Gastroesophageal sphincter (tissue), 4 donors: ENCODE measurements around the gene DHX35. TPM values are rescaled to one million over a fixed set of nuclear protein-coding genes. Genes with fewer than 3 reads are reported as not detected.
"Not testable (repeated sequence)": the region's sequence is repeated elsewhere in the genome, so short reads cannot be mapped to it uniquely, and the experiment has no call there.

Source experiments
- ATAC-seq: fragments of 150-250 bp; one replicate; pipeline ENCODE4 v1.9.1; 2016; ENCODE audit warnings: mild to moderate bottlenecking, moderate library complexity
- H3K27ac ChIP-seq, 4 donors: fragments of 200-600 bp; sonication (generic) in 3 of 4; 1 replicate in 3 of 4; 2 replicates in 1 of 4; pipeline ENCODE4 v1.5.1; 2016 to 2019
- H3K27me3 ChIP-seq: fragments of 200-600 bp; sonication (generic); one replicate; pipeline ENCODE4 v1.5.1; 2019
- H3K36me3 ChIP-seq, 2 donors: fragments of 200-600 bp; sonication (generic); one replicate each; pipeline ENCODE4 v1.5.1; 2019; ENCODE audit warnings: control low read depth in 1 of 2
- H3K4me1 ChIP-seq, 3 donors: fragments of 200-600 bp; sonication (generic); 1 replicate in 2 of 3; 2 replicates in 1 of 3; pipeline ENCODE4 v1.5.1; 2016 to 2019; ENCODE audit warnings: control low read depth in 2 of 3
- H3K4me3 ChIP-seq, 2 donors: fragments of 200-600 bp; sonication (generic); one replicate each; pipeline ENCODE4 v1.5.1; 2019; ENCODE audit warnings: mild to moderate bottlenecking in 1 of 2, moderate library complexity in 1 of 2
- H3K9me3 ChIP-seq, 3 donors: fragments of 200-600 bp; sonication (generic); one replicate each; pipeline ENCODE4 v1.5.1; 2017 to 2019; ENCODE audit warnings: control low read depth in 2 of 3
- EP300 ChIP-seq: sonication (generic); formaldehyde crosslinking; IDR thresholded peaks from one replicate; pipeline ENCODE4 v1.6.1; 2017; ENCODE audit warnings: antibody characterized with exemption, mild to moderate bottlenecking
- POLR2A ChIP-seq, 2 donors: fragments of 450-650 bp; IDR thresholded peaks; one replicate each; pipeline ENCODE4 v1.6.1; 2017; ENCODE audit warnings: antibody characterized with exemption in 2 of 2, mild to moderate bottlenecking in 2 of 2, moderate library complexity in 1 of 2
- POLR2AphosphoS5 ChIP-seq: sonication (generic); formaldehyde crosslinking; IDR thresholded peaks from one replicate; pipeline ENCODE4 v1.6.1; 2017; ENCODE audit warnings: antibody characterized with exemption
- WGBS, 2 donors: methylation state at CpG; one replicate each; pipeline ENCODE4 v1.1.5; 2018; ENCODE audit warnings: low coverage in 1 of 2; 5-methylcytosine and 5-hydroxymethylcytosine counted together
- total RNA-seq, 4 donors: library from RNA; depleted of rRNA; stranded (reverse); fragments of >200 nt; gene quantifications; one replicate each; pipeline ENCODE4 v1.1.0, GENCODE V29; 2016
- TF ChIP-seq, protein P1 (sequence below), 4 experiments: fragments of 200-600 bp in 2 of 4; fragments of 450-650 bp in 2 of 4; sonication (generic) in 1 of 4; IDR thresholded peaks; one replicate each; pipeline ENCODE4 v1.5.1; 2017 to 2019; ENCODE audit warnings: antibody characterized with exemption in 4 of 4, mild to moderate bottlenecking in 2 of 4, moderate library complexity in 2 of 4

DHX35 gene
- total RNA-seq, 4 donors from 2014 or later, result 23.0 to 34.1 (median 25.6) TPM

DNA sequence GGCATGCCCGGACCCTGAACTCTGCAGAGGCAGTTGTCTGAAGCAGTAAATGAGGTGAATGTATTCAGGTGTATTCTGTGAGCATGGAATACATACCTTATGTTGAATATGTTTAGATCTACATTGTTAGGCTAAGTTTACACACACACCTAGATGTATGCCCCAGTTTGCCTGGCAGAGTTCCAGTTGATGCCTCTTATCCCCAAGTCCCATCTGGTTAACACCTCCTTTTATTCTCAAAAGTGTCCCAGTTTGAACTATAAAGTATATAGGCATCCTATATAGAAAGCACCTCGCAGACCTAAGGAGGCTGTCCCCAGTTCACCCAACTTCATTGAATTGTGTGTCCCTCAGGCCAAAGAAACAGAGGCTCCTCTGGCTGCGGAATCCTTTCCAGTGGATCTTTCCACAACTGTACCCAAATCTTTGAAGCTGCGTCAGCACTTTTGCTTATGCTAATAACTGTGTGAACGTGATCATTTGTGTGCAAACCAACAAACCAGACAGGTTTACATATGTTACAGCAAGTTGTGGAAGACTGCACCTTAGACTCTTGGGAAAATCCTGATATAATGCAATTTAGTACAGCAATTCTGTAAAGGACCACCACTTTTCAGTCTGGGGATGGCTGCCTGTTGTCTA lies 4.8 kb upstream of the DHX35 start:
- H3K9me3 ChIP-seq, result no peaks in the 10 kb centered on the region
- TF ChIP-seq, protein P1, sequence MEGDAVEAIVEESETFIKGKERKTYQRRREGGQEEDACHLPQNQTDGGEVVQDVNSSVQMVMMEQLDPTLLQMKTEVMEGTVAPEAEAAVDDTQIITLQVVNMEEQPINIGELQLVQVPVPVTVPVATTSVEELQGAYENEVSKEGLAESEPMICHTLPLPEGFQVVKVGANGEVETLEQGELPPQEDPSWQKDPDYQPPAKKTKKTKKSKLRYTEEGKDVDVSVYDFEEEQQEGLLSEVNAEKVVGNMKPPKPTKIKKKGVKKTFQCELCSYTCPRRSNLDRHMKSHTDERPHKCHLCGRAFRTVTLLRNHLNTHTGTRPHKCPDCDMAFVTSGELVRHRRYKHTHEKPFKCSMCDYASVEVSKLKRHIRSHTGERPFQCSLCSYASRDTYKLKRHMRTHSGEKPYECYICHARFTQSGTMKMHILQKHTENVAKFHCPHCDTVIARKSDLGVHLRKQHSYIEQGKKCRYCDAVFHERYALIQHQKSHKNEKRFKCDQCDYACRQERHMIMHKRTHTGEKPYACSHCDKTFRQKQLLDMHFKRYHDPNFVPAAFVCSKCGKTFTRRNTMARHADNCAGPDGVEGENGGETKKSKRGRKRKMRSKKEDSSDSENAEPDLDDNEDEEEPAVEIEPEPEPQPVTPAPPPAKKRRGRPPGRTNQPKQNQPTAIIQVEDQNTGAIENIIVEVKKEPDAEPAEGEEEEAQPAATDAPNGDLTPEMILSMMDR (IDR thresholded peaks at IDR 0.05), result no peak
- no peak for TF ChIP-seq POLR2A (IDR thresholded peaks at IDR 0.05)
- TF ChIP-seq EP300, result no peak
- no peak for TF ChIP-seq POLR2AphosphoS5
- no peak for ATAC-seq
- H3K4me1 ChIP-seq, result peaks cover 0 to 9% (median 0%) of the 10 kb centered on the region in 3 donors
- H3K27me3 ChIP-seq, result no peaks in the 10 kb centered on the region
- peak overlapping the region in 1 of 4 donors; percentile 29 for H3K27ac ChIP-seq
- no peak overlapping the region for H3K4me3 ChIP-seq
- H3K36me3 ChIP-seq, result peaks cover 0 to 10% of the 10 kb centered on the region in 2 donors
- 92% methylated on average over 5 of the region's 5 CpGs for WGBS, 2 donors

DNA sequence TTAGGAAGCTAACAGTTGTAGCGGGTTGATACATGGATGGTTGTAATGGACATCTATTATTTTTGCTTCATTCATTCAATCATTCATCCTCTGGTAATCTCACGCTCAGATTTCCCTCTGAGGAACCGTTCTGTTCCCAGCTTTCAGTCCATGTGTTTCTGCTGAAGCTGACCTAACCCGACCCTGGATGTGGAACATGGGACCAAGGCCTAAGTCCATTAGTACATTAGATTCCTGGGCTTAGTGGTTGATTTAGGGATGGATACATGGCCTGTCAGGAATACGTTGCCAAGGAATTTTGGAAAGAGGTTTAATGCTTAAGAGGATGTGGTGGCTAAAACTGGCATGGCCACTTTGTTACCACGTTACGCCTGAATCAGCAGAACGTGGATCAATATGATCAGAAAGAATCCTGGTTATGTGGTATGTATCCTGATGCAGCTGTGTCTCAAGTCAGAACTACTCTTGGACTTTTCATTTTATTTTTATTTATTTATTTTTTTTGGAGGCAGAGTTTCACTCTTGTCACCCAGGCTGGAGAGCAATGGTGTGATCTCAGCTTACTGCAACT lies 4.1 kb upstream of the DHX35 start:
- peaks cover 0 to 13% (median 2%) of the 10 kb centered on the region in 3 donors for H3K4me1 ChIP-seq
- no peaks in the 10 kb centered on the region for H3K9me3 ChIP-seq
- H3K36me3 ChIP-seq, result peaks cover 0 to 5% of the 10 kb centered on the region in 2 donors
- H3K4me3 ChIP-seq, result no peak overlapping the region
- H3K27ac ChIP-seq, result no peak overlapping the region
- WGBS, 2 donors, result 85 to 92% methylated on average over 5 to 7 of the region's 8 CpGs
- no peak for ATAC-seq
- H3K27me3 ChIP-seq, result no peaks in the 10 kb centered on the region
- TF ChIP-seq POLR2A (IDR thresholded peaks at IDR 0.05) (no peak), EP300 (no peak), POLR2AphosphoS5 (no peak)
- TF ChIP-seq, protein P1 (IDR thresholded peaks at IDR 0.05), result no peak

DNA sequence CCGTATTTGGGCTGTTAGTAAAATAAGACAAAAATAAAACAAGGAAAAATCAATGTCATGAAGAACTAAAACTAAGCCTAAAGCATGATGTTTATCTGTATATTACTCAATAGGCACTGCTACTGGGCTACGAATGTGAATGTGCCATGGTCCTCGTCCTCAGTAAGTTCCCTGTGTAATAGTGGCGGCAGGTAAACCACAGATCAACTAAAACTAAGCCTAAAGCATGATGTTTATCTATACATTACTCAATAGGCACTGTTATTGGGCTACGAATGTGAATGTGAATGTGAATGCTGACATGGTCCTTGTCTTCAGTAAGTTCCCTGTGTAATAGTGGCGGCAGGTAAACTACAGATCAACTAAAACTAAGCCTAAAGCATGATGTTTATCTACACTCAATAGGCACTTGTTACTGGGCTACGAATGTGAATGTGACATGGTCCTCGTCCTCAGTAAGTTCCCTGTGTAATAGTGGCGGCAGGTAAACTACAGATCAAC lies 1.9 kb upstream of the DHX35 start:
- H3K27me3 ChIP-seq, ATAC-seq, H3K4me3 ChIP-seq, H3K9me3 ChIP-seq, H3K27ac ChIP-seq, H3K36me3 ChIP-seq: not testable (repeated sequence)
- peaks cover 0 to 30% (median 2%) of the 10 kb centered on the region in 3 donors for H3K4me1 ChIP-seq
- 85 to 93% methylated on average over 9 of the region's 9 CpGs for WGBS, 2 donors

DNA sequence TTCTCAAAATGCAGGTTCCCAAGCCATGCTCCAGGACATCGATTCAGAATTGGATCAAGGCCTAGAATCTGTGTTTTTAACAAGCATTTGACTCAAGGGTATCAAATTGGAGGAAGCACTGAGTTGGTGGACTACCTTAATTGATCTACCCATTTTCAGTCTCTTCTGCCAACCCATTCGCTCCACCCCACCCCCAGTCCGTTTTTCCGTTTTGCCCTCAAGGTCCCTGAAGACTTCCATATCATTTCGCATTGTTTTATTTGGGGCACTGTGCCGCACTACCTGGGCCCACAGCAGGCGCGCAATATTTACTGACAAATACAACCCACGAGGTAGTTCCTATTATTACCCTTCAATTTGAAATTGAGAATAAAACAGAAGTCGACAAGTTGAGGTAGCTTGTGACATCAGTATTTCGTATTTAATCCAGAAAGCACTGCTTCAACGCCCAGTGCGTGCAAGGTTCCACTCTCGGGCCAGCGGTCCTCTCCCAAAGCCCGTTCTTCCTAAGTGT lies 557 bp upstream of the DHX35 start:
- Histone ChIP-seq H3K9me3 (no peaks in the 10 kb centered on the region), H3K4me3 (peak overlapping the region; percentile 72 to 75), H3K27me3 (no peaks in the 10 kb centered on the region), H3K36me3 (no peaks in the 10 kb centered on the region), H3K4me1 (peaks cover 0 to 40% (median 2%) of the 10 kb centered on the region in 3 donors), H3K27ac (peak overlapping the region; percentile 55 to 98 (median 94))
- 11 to 29% methylated on average over 7 to 16 of the region's 16 CpGs for WGBS, 2 donors
- no peak for TF ChIP-seq POLR2AphosphoS5
- no peak for TF ChIP-seq EP300
- TF ChIP-seq POLR2A (IDR thresholded peaks at IDR 0.05), result no peak
- ATAC-seq, result no peak

GRCh38 chr20:38962928-38963401 lies 821 bp downstream of the DHX35 start:
- ATAC-seq, result no peak

More at GRCh38 chr20:38962928-38963401, 821 bp downstream of the DHX35 start:
- H3K4me3 ChIP-seq, result peak overlapping the region; percentile 72 to 75
- peak overlapping the region; percentile 77 to 98 (median 94) for H3K27ac ChIP-seq
- no peaks in the 10 kb centered on the region for H3K9me3 ChIP-seq
- H3K4me1 ChIP-seq, result peaks cover 0 to 54% (median 2%) of the 10 kb centered on the region in 3 donors
- 1 to 5% methylated on average over 5 of the region's 5 CpGs for WGBS, 2 donors
- H3K36me3 ChIP-seq, result no peaks in the 10 kb centered on the region
- TF ChIP-seq POLR2A (IDR thresholded peaks at IDR 0.05), result no peak
- TF ChIP-seq EP300, result no peak
- no peak for TF ChIP-seq POLR2AphosphoS5
- TF ChIP-seq, protein P1 (IDR thresholded peaks at IDR 0.05), result peak in 2 of 4 experiments; percentile 11 to 19
- H3K27me3 ChIP-seq, result no peaks in the 10 kb centered on the region
